ELR (cell line): ENCODE measurements around the gene RBM10.

Experiments used
- DNase-seq: peaks from one replicate; pipeline ENCODE4 v3.0.0-alpha.2; 2015; ENCODE audit warnings: low read depth

The RBM10 gene

GRCh38 chrX:47197526-47197925 is 52.5 kb downstream of the RBM10 start:
- no peak for DNase-seq

GRCh38 chrX:47198026-47198686 is 53.1 kb downstream of the RBM10 start:
- DNase-seq: no peak

DNA sequence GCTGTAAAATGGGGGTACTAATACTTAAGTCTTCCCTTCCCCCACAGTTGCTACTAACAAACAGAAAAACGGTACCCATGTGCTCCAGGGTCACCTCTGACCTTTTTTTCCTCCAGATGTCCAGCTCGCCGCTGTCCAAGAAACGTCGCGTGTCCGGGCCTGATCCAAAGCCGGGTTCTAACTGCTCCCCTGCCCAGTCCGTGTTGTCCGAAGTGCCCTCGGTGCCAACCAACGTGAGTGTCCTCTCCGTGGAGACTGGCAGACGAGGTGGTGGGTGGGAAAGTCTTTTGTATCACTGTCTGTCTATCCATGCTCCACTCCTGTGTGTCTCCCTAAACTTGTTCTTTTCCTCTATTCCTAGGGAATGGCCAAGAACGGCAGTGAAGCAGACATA is 53.7 kb downstream of the RBM10 start:
- DNase-seq: no peak

GRCh38 chrX:47199286-47199685 is 54.3 kb downstream of the RBM10 start:
- DNase-seq: no peak

- peak; percentile 37 for DNase-seq
Observed at GRCh38 chrX:47200385-47201150, 55.5 kb downstream of the RBM10 start.

DNA sequence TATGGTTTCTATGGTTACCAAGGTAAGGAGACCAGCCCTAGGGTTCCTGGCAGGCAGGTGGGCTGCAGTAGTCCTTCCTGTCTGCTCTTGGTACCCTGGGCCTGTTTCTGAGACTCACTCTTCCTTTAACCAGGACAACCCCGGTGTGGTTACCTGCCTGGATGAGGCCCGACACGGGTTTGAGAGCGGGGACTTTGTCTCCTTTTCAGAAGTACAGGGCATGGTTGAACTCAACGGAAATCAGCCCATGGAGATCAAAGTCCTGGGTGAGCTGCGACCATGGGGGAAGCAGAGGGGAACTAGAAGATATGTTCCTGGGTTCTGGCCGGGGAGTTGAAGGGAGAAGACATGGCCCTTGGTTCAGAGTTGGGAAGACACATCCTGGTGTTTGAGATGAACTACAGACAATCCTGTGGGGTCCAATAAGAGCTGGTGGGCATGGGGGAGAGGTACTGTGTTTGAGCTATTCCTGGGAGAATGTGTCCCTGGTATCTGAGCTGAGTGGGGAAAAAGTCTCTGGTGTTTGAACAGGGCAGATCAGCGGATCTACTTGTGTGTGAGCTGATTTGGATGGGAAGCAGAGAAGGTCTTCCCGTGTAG is 56.4 kb downstream of the RBM10 start:
- no peak for DNase-seq

GRCh38 chrX:47202316-47202715 is 57.3 kb downstream of the RBM10 start:
- DNase-seq: no peak

GRCh38 chrX:47202877-47203276 is 57.9 kb downstream of the RBM10 start:
- no peak for DNase-seq

DNA sequence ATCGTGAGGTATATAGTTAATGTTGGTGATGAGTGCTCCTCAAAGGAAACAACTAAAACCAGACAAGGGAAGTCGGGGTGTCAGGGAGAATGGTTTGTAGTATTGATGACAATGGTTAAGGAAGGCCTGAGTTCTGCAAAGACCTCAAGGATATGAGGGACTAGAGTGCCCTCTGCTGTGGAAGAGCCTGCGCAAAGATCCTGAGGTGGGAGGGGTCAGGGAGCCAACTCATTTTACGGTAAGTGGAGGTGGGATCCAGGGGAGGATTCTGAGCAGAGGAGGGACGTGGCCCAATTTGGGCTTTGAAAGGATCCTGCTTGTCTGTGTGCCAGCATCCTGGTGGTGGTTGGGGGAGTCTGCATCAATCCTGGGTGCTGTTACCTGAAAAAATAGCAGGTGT is 59.9 kb downstream of the RBM10 start:
- no peak for DNase-seq

DNA sequence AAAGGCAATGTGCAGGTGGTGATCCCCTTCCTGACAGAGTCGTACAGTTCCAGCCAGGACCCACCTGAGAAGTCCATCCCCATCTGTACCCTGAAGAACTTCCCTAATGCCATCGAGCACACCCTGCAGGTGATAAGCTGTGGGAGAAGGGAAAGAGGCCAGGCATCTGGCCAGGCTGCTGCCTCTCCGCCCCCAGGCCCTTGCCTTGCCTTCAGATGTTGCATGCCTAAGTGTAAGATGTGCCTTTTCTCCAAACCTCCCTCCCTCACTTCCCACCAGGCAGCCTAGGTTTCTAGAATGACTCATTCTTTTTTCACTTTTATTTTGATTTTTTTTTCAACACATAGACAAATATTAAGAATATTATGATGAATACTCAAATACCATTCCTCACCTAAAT is 61.3 kb downstream of the RBM10 start:
- peak; percentile 40 for DNase-seq

- DNase-seq: no peak
Observed at GRCh38 chrX:47208108-47208507, 63.1 kb downstream of the RBM10 start.

DNA sequence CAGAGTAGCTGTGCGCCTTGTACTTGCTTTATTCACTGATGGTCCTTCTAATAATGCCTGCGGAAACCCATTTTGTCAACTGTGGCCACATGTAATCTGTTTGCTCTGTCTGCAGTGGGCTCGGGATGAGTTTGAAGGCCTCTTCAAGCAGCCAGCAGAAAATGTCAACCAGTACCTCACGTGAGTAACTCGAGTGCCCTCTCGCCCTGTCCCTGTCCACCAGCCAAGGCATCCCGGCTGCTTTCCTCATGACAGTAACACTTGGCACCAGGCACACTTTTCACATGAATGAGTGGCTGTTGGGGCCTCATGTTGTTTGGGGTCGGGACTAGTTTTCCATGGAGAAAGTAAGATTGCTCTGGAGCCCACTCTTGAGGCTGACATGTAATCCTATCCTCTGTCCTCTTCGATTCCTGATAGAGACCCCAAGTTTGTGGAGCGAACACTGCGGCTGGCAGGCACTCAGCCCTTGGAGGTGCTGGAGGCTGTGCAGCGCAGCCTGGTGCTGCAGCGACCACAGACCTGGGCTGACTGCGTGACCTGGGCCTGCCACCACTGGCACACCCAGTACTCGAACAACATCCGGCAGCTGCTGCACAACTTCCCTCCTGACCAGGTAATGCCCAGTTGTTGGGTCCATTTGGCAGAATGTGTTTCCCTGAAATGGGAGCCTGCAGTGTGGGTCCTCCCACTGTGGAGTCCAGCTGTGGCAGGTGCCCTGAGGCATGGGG is 64.7 kb downstream of the RBM10 start:
- DNase-seq: no peak

DNA sequence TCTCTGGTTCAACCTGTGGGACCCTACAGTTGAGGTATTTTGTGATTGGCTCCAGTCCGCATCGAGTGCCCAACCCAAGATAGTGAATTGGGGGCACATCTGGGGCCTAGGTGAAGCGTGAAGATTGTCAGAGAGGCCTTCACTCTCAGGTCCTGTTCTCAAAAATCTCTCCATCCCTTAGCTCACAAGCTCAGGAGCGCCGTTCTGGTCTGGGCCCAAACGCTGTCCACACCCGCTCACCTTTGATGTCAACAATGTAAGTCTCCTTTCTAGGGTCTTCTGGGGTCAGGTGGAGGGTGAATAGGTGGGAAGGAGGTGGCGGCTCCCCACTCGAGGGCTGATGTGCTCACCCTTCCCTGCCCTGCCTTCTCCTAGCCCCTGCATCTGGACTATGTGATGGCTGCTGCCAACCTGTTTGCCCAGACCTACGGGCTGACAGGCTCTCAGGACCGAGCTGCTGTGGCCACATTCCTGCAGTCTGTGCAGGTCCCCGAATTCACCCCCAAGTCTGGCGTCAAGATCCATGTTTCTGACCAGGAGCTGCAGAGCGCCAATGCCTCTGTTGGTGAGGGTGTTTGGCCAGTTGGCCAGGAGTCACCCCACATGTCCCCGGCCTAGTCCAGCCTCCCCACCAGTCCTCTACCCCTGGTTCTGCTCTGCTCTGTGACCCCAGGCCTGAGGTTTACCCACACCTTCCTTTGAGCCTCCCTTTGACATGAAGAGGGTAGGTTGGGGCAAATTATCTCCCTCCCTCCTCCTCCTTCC is 65.8 kb downstream of the RBM10 start:
- DNase-seq: no peak

DNA sequence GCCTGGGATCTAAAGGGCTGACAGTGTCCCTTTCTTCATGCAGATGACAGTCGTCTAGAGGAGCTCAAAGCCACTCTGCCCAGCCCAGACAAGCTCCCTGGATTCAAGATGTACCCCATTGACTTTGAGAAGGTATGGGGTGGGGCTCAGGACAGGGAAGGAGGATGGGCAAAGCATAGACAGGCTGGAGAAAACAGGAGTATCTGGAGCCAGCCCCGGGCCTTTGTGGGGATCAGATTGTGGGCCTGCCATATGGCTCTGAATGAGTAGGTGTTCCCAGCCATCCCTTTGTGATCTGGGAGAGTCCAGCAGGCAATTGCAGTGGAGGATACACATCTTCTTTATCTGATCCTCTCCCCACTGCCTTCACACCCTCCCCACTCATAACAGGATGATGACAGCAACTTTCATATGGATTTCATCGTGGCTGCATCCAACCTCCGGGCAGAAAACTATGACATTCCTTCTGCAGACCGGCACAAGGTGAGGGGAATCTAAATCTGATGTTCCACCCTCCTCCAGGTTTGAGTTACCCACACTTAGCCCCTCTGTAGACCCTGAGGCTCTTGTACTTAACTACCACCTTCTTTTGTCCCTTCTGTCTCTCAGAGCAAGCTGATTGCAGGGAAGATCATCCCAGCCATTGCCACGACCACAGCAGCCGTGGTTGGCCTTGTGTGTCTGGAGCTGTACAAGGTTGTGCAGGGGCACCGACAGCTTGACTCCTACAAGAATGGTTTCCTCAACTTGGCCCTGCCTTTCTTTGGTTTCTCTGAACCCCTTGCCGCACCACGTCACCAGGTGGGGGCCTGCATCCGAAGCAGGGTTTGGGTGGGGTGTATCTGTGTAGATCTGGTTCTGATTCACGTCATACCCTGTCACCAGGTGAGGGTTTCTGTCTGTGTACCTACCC is 67.6 kb downstream of the RBM10 start:
- no peak for DNase-seq

DNA sequence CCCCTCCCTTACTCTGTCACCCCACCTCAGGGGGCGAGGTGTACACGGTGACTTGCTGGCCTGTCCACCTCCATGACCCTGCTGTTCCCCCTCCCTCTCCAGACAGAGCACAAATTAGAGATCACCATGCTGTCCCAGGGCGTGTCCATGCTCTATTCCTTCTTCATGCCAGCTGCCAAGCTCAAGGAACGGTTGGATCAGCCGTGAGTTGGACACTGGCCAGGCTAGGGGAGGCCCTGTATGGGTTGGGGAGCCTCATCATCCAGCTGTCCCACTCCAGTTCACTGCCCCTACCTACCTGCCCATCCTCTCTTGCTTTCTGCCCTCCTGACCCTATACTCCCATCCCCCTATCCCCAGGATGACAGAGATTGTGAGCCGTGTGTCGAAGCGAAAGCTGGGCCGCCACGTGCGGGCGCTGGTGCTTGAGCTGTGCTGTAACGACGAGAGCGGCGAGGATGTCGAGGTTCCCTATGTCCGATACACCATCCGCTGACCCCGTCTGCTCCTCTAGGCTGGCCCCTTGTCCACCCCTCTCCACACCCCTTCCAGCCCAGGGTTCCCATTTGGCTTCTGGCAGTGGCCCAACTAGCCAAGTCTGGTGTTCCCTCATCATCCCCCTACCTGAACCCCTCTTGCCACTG is 69.5 kb downstream of the RBM10 start:
- no peak for DNase-seq

DNA sequence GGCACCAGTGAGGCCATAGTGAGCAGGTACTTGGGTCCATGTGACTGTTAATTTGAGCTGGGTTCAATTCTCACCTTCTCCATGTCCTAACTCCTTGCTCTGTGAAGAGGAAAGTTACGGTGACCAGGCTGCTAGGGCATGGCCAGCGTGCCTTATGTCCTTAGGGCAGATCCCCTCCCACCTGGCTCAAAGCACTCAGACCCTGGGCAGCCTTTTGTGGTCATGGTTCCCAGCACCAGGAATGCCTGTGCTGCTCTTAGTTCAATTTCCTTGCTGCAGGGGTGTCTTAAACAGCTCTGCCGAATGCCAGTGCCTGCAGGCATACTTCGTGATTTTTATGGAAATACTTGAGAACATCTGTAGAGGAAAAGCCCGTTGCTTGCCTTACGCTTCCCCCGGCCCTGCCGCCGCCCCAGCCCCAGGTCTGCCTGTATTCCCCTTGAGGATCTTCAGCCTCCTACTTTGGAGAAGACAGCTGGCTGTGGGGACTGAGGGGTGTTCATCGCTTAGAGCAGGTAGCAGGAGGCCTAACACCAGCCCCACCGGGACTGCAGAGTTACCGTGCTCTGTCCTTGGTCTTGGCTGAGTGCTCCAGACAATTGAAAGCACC is 70.4 kb downstream of the RBM10 start:
- DNase-seq: no peak

DNA sequence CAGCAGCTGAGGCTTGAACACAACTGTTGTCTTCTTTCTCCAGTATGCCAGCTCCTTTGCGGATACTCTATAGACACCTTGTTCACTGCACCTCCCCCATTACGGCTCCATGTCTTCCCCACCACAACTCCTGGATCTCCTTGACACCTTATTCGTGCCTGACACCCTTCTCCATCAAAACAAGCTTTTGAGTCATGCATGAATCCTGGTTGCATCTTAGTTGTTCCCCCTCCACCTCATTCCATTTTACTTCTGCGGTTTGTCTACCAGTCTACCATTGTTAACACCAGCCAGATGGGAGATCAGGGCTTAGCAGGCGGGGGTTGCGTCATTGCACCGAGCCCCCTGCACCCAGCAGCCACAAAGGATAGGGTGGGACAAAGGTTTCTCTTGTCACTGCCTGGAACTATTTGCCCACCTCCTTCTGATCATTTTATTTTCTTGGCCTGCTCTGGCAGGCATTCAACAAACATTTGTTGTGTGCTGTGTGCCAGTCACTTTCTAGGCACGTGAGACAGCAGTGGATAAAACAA is 71.4 kb downstream of the RBM10 start:
- DNase-seq: peak; percentile 44

DNA sequence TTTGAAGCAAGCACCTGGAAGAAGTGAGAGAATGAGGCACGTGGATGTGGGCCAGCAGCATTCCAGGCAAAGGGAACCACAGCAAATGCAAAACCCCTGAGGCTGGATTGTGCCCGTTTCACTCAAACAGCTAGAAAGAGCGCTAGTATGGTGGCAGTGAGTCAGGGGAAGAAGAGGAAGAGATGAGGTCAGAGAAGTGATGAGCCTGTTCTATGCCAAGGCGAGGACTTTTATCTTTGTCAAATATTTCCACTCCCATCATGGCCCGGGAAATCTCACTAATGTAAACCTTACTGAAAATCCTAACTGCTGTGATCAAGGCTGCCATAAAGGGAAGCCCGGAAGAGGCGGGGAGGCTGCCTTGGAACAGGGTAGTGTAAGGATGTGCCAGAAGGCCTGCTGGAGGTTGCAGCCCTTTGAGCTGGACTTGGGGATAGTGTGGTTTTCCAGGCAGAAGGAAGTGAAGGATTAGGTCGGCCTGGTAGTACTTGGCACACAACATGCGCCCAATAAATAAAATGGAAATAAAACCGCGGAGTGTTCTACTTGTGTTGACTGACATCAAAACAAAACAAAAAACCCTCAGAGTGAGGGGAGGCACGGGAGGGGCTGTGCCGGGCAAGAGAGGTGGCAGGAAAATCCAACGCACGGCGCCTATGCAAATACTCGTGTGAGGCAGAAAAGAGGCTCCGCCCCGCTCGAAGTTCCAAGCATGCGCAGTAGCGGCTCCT is 72.3 kb downstream of the RBM10 start:
- DNase-seq: peak; percentile 90

- DNase-seq: peak; percentile 97
Observed at GRCh38 chrX:47217852-47218279, 72.8 kb downstream of the RBM10 start.
